WI38 (cell line): ENCODE measurements around the gene CEACAM6.

Experiments
- H3K4me3 ChIP-seq: 2 replicates; pipeline ENCODE4 v1.5.1; 2011; ENCODE audit warnings: low read depth, mild to moderate bottlenecking, control low read depth, low read length
- CTCF ChIP-seq: IDR thresholded peaks from 2 replicates; pipeline ENCODE4 v1.5.1; 2012; ENCODE audit warnings: low read depth, mild to moderate bottlenecking, control low read depth, low read length

Gene CEACAM6

GRCh38 chr19:41711376-41712261 is 43.7 kb upstream of the CEACAM6 start:
- TF ChIP-seq CTCF, result no peak
- no peak overlapping the region for H3K4me3 ChIP-seq

GRCh38 chr19:41714598-41714997 is 40.7 kb upstream of the CEACAM6 start:
- no peak overlapping the region for H3K4me3 ChIP-seq
- no peak for TF ChIP-seq CTCF

GRCh38 chr19:41718761-41719160 is 36.6 kb upstream of the CEACAM6 start:
- H3K4me3 ChIP-seq, result no peak overlapping the region
- no peak for TF ChIP-seq CTCF

- no peak overlapping the region for H3K4me3 ChIP-seq
- no peak for TF ChIP-seq CTCF
Measured at GRCh38 chr19:41720103-41720502, 35.2 kb upstream of the CEACAM6 start.

GRCh38 chr19:41726493-41726892 is 28.8 kb upstream of the CEACAM6 start:
- no peak overlapping the region for H3K4me3 ChIP-seq
- TF ChIP-seq CTCF, result no peak

GRCh38 chr19:41734156-41734555 is 21.2 kb upstream of the CEACAM6 start:
- no peak for TF ChIP-seq CTCF
- no peak overlapping the region for H3K4me3 ChIP-seq

- no peak for TF ChIP-seq CTCF
- H3K4me3 ChIP-seq, result no peak overlapping the region
Measured at GRCh38 chr19:41734585-41734984, 20.7 kb upstream of the CEACAM6 start.
